ENCODE data around the gene EXOC3. TPM values are rescaled to one million over a fixed set of nuclear protein-coding genes. Genes with fewer than 3 reads are reported as not detected.

The EXOC3 gene
- total RNA-seq, 1 donor from 2014 or later: 43.9 TPM

DNA sequence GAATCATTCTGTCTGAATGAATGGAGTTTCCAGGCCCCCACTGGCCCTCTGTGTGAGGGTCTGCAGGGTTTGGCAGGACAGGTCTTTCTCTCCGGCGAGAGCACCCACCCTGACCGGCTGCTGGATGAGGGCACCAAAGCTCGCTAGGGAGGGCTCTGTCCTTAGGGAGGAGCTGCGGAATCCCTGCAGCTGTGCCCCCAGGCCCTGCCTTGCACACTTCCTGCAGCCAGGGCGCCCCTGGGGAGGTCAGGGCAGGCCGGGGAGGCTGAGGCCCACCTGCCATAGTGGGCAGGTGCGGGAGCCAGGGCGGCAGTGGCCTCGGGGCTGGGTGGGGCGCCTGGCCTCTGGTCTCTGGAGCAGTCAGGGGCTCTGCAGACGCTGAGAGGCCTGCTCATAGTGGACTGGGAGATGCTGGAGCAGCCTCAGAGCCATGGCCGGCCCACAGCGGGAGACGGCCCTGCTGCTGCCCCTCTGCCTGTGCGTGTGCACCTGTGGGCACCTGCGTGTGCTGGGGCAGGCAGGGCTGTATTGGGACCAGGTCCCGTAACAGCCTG is 36.1 kb downstream of the EXOC3 start:
- H3K27me3 Mint-ChIP-seq (ENCODE audit: unreplicated experiment): peaks cover 12% of the 10 kb centered on the region
- H3K4me3 Mint-ChIP-seq (ENCODE audit: unreplicated experiment): no peak overlapping the region
- no peak for DNase-seq (ENCODE audit: low spot score)
- H3K9me3 Mint-ChIP-seq (ENCODE audit: unreplicated experiment): no peaks in the 10 kb centered on the region
- H3K27ac Mint-ChIP-seq (ENCODE audit: unreplicated experiment): no peak overlapping the region
- no peaks in the 10 kb centered on the region for H3K36me3 Mint-ChIP-seq (ENCODE audit: low read depth, unreplicated experiment)
- no peaks in the 10 kb centered on the region for H3K4me1 Mint-ChIP-seq (ENCODE audit: unreplicated experiment)
- TF ChIP-seq, protein P1, sequence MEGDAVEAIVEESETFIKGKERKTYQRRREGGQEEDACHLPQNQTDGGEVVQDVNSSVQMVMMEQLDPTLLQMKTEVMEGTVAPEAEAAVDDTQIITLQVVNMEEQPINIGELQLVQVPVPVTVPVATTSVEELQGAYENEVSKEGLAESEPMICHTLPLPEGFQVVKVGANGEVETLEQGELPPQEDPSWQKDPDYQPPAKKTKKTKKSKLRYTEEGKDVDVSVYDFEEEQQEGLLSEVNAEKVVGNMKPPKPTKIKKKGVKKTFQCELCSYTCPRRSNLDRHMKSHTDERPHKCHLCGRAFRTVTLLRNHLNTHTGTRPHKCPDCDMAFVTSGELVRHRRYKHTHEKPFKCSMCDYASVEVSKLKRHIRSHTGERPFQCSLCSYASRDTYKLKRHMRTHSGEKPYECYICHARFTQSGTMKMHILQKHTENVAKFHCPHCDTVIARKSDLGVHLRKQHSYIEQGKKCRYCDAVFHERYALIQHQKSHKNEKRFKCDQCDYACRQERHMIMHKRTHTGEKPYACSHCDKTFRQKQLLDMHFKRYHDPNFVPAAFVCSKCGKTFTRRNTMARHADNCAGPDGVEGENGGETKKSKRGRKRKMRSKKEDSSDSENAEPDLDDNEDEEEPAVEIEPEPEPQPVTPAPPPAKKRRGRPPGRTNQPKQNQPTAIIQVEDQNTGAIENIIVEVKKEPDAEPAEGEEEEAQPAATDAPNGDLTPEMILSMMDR (IDR thresholded peaks at IDR 0.05; ENCODE audit: unreplicated experiment): no peak

DNA sequence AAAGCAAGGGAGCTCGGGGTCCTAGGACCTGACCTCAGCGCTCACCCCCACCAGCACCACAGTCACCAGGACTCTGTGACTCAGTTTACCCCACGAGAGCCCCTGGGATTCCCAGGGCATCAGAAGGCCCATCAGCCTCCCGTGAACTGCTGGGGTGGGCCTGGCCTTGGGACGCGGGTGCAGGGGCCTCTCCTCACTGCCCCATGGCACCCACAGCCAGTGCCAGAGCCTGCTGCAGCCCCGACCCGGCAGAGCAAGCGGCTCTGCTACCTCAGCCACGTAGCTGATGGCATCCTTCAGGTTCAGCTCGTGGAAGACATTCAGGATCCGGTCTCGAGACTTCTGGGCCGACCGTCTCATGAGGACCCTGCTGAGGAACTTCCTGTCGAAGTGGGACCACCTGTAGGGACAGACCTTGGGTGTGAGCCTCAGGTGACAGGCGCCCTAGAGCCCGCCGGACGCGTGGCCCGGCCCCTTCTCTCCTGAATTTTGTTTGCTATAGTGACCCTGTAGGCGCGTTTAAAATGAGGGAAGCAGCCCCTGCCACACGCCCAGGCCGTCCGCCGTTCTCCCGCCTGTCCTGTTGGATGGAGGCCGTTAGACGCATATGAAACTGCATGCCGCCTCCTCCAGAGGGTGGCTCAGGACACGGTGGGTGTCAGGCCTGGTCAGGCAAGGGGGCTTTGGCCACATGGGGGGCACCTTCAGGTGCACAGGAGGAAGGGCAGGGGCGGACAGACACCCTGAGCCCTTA is 36.8 kb downstream of the EXOC3 start:
- Mint-ChIP-seq H3K4me3 (ENCODE audit: unreplicated experiment) (no peak overlapping the region), H3K9me3 (ENCODE audit: unreplicated experiment) (no peaks in the 10 kb centered on the region), H3K4me1 (ENCODE audit: unreplicated experiment) (no peaks in the 10 kb centered on the region), H3K27ac (ENCODE audit: unreplicated experiment) (no peak overlapping the region), H3K36me3 (ENCODE audit: low read depth, unreplicated experiment) (no peaks in the 10 kb centered on the region), H3K27me3 (ENCODE audit: unreplicated experiment) (peaks cover 12% of the 10 kb centered on the region)
- TF ChIP-seq, protein P1 (IDR thresholded peaks at IDR 0.05; ENCODE audit: unreplicated experiment): no peak
- DNase-seq (ENCODE audit: low spot score): no peak

DNA sequence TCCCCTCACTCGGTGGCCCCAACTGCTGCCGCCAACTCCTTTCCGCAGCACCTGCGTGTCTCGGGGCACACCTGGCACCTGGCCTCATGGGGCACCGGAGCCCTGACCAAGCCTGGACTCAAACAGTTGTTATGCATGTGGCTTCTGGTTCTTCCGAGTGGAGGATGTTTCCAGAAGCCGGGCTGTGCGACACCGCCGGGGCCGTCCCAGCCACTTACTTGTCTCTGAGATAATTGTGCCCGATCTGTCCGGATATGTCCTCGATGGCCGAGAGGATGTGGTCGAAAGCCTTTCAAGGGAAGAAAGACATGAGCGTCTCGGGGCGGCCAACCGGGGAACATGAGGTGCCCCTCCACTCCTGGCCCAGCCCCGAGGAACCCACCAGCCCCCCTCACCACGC is 38.4 kb downstream of the EXOC3 start:
- no peak for DNase-seq (ENCODE audit: low spot score)
- H3K27me3 Mint-ChIP-seq (ENCODE audit: unreplicated experiment): peaks cover 9% of the 10 kb centered on the region
- TF ChIP-seq, protein P1 (IDR thresholded peaks at IDR 0.05; ENCODE audit: unreplicated experiment): no peak
- H3K4me1 Mint-ChIP-seq (ENCODE audit: unreplicated experiment): no peaks in the 10 kb centered on the region
- no peaks in the 10 kb centered on the region for H3K36me3 Mint-ChIP-seq (ENCODE audit: low read depth, unreplicated experiment)
- no peak overlapping the region for H3K4me3 Mint-ChIP-seq (ENCODE audit: unreplicated experiment)
- H3K27ac Mint-ChIP-seq (ENCODE audit: unreplicated experiment): no peak overlapping the region
- H3K9me3 Mint-ChIP-seq (ENCODE audit: unreplicated experiment): no peaks in the 10 kb centered on the region

DNA sequence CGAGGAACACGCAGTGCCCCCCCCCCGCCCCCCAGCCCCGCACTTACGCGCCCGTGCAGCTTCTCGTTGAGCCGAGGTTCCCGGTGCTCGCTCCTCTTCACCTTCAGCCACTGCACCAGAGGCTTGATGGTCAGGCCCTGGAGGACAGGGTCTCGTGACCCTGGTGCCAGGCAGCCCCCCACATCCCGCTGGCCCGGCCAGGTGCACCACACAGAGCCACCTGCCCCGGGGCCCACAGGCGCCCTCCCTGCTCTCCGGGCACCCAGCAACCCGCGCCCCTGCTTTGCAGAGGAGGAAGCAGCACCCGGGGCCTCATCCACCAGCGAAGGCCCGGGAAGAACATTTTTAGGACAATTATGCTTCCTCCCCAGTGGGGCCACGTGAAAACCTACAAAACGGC is 39.0 kb downstream of the EXOC3 start:
- no peak overlapping the region for H3K4me3 Mint-ChIP-seq (ENCODE audit: unreplicated experiment)
- TF ChIP-seq, protein P1 (IDR thresholded peaks at IDR 0.05; ENCODE audit: unreplicated experiment): no peak
- H3K36me3 Mint-ChIP-seq (ENCODE audit: low read depth, unreplicated experiment): no peaks in the 10 kb centered on the region
- H3K27me3 Mint-ChIP-seq (ENCODE audit: unreplicated experiment): peaks cover 5% of the 10 kb centered on the region
- no peaks in the 10 kb centered on the region for H3K4me1 Mint-ChIP-seq (ENCODE audit: unreplicated experiment)
- no peak overlapping the region for H3K27ac Mint-ChIP-seq (ENCODE audit: unreplicated experiment)
- no peaks in the 10 kb centered on the region for H3K9me3 Mint-ChIP-seq (ENCODE audit: unreplicated experiment)
- DNase-seq (ENCODE audit: low spot score): no peak

DNA sequence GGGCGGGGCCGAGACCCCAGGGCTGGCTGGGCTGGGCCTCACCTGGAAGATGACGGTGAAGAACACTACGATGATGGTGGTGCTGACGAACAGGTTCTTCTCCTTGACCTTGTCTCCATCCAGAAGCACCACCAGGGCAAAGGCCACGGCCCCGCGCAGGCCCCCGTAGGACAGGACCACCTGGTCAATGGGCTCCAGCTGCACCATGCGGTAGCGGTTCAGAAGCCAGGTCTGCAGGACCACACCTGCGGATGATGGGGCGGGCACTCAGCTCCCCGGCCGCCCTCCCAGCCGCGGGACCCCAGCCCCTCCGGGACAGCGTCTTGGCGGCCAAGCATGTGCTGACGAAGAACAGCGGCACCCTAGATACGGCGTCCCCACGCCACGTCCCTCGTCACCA is 39.5 kb downstream of the EXOC3 start:
- no peak overlapping the region for H3K4me3 Mint-ChIP-seq (ENCODE audit: unreplicated experiment)
- H3K4me1 Mint-ChIP-seq (ENCODE audit: unreplicated experiment): no peaks in the 10 kb centered on the region
- DNase-seq (ENCODE audit: low spot score): no peak
- H3K9me3 Mint-ChIP-seq (ENCODE audit: unreplicated experiment): no peaks in the 10 kb centered on the region
- peaks cover 3% of the 10 kb centered on the region for H3K27me3 Mint-ChIP-seq (ENCODE audit: unreplicated experiment)
- TF ChIP-seq, protein P1 (IDR thresholded peaks at IDR 0.05; ENCODE audit: unreplicated experiment): no peak
- no peaks in the 10 kb centered on the region for H3K36me3 Mint-ChIP-seq (ENCODE audit: low read depth, unreplicated experiment)
- H3K27ac Mint-ChIP-seq (ENCODE audit: unreplicated experiment): no peak overlapping the region

All from endothelial cell (in vitro differentiated cells).